ENCODE data around the gene GPD2.
"Not testable (repeated sequence)": the region's sequence is repeated elsewhere in the genome, so short reads cannot be mapped to it uniquely, and the experiment has no call there.

GPD2 gene

GRCh38 chr2:156476021-156476849, 40.1 kb downstream of the GPD2 start:
- no peak for DNase-seq

- no peak for DNase-seq
These were observed 40.6 kb downstream of the GPD2 start for GRCh38 chr2:156476850-156477206.

GRCh38 chr2:156480376-156480775, 44.2 kb downstream of the GPD2 start:
- no peak for DNase-seq

GRCh38 chr2:156481312-156481711, 45.1 kb downstream of the GPD2 start:
- DNase-seq = no peak

GRCh38 chr2:156483741-156484173, 47.6 kb downstream of the GPD2 start:
- peak in 2 of 4 experiments; percentile 26 to 34 for DNase-seq

- no peak for DNase-seq
These were observed 50.0 kb downstream of the GPD2 start for GRCh38 chr2:156486147-156486546.

GRCh38 chr2:156486614-156487013, 50.4 kb downstream of the GPD2 start:
- no peak for DNase-seq

GRCh38 chr2:156489195-156489594, 53.0 kb downstream of the GPD2 start:
- no peak for DNase-seq

- no peak for DNase-seq
These were observed 53.7 kb downstream of the GPD2 start for GRCh38 chr2:156489750-156490465.

GRCh38 chr2:156490466-156490840, 54.3 kb downstream of the GPD2 start:
- DNase-seq = peak in 2 of 4 experiments; percentile 6 to 17

GRCh38 chr2:156491176-156491575, 55.0 kb downstream of the GPD2 start:
- DNase-seq = no peak

GRCh38 chr2:156492979-156493378, 56.8 kb downstream of the GPD2 start:
- no peak for DNase-seq

- DNase-seq = not testable (repeated sequence)
These were observed 59.8 kb downstream of the GPD2 start for GRCh38 chr2:156495998-156496397.

GRCh38 chr2:156505696-156506095, 69.5 kb downstream of the GPD2 start:
- no peak for DNase-seq

GRCh38 chr2:156511122-156511521, 74.9 kb downstream of the GPD2 start:
- DNase-seq = peak in 3 of 4 experiments; percentile 2 to 47 (median 15)

GRCh38 chr2:156511803-156512202, 75.6 kb downstream of the GPD2 start:
- no peak for DNase-seq

GRCh38 chr2:156512451-156512850, 76.3 kb downstream of the GPD2 start:
- DNase-seq = no peak

GRCh38 chr2:156513219-156513618, 77.0 kb downstream of the GPD2 start:
- DNase-seq = no peak

GRCh38 chr2:156517419-156517818, 81.2 kb downstream of the GPD2 start:
- no peak for DNase-seq

- DNase-seq = no peak
These were observed 82.0 kb downstream of the GPD2 start for GRCh38 chr2:156518138-156518537.

- DNase-seq = no peak
These were observed 86.8 kb downstream of the GPD2 start for GRCh38 chr2:156522864-156523440.

GRCh38 chr2:156526950-156527636, 90.9 kb downstream of the GPD2 start:
- DNase-seq = no peak

GRCh38 chr2:156528583-156528982, 92.4 kb downstream of the GPD2 start:
- DNase-seq = not testable (repeated sequence)
